Measurements from ENCODE around the gene CYP46A1.

Gene CYP46A1

DNA sequence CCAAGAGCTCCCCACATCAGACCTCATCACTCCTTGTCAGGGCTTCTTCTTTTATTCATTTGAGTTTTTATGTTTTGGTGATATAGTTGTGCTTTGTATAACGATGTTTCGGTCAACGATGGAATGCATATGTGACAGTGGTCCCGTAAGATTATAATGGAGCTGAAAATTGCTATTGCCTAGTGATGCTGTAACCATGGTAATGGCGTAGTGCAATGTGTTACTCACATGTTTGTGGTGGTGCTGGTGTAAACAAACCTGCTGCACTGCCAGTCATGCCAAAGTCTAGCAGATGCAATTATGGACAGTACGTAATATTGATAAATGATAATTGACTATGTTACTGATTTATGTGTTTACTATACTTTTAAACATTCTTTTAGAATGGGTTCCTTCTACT is 16.3 kb downstream of the CYP46A1 start:
- H3K4me1 Mint-ChIP-seq: no peaks in the 10 kb centered on the region
- no peak overlapping the region for H3K27ac Mint-ChIP-seq
- H3K27me3 Mint-ChIP-seq: peaks cover 6% of the 10 kb centered on the region
- DNase-seq (no peak), ATAC-seq (no peak)
- peaks cover 13% of the 10 kb centered on the region for H3K36me3 Mint-ChIP-seq (ENCODE audit: low read depth)
- peaks cover 12% of the 10 kb centered on the region for H3K9me3 Mint-ChIP-seq
- no peak overlapping the region for H3K4me3 Mint-ChIP-seq

DNA sequence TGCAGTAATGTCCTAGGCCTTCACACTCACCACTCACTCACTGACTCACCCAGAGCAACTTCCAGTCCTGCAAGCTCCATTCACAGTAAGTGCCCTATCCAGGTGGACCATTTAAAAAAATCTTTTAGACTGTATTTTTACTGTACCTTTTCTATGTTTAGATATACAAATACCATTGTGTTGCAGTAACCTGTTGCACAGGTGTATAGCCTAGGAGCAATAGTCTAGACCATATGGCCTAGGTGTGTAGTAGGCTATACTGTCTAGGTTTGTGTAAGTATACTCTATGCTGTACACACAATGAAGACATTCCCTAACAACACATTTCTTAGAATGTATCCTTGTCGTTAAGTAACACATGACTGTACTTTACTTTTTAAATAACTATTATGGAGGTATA is 17.2 kb downstream of the CYP46A1 start:
- H3K27ac Mint-ChIP-seq: no peak overlapping the region
- H3K27me3 Mint-ChIP-seq: peaks cover 6% of the 10 kb centered on the region

DNA sequence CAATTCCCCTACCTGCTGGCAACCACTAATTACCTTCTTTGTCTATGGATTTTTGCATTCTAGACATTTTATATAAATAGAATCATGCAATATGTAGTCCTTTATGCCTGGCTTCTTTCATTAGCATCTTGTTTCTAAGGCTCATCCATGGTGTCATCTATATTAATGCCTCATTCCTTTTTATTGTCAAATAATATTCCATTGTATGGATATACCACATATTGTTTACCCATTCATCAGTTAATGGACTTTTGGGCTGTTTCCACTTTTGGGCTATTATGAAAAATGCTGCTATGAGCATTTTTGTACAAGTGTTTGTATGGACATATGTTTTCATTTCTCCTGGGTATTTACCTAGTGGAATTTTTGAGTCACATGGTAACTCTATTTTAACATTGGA is 18.0 kb downstream of the CYP46A1 start:
- no peak overlapping the region for H3K27ac Mint-ChIP-seq
- H3K4me1 Mint-ChIP-seq: no peaks in the 10 kb centered on the region
- DNase-seq: no peak
- H3K36me3 Mint-ChIP-seq (ENCODE audit: low read depth): peaks cover 13% of the 10 kb centered on the region
- peaks cover 12% of the 10 kb centered on the region for H3K9me3 Mint-ChIP-seq
- ATAC-seq: no peak
- peaks cover 6% of the 10 kb centered on the region for H3K27me3 Mint-ChIP-seq
- H3K4me3 Mint-ChIP-seq: no peak overlapping the region

More for the DNA sequence above, 17.2 kb downstream of the CYP46A1 start:
- DNase-seq (no peak), ATAC-seq (no peak)
- no peaks in the 10 kb centered on the region for H3K4me1 Mint-ChIP-seq
- H3K4me3 Mint-ChIP-seq: no peak overlapping the region
- H3K36me3 Mint-ChIP-seq (ENCODE audit: low read depth): peaks cover 13% of the 10 kb centered on the region
- H3K9me3 Mint-ChIP-seq: peaks cover 12% of the 10 kb centered on the region

DNA sequence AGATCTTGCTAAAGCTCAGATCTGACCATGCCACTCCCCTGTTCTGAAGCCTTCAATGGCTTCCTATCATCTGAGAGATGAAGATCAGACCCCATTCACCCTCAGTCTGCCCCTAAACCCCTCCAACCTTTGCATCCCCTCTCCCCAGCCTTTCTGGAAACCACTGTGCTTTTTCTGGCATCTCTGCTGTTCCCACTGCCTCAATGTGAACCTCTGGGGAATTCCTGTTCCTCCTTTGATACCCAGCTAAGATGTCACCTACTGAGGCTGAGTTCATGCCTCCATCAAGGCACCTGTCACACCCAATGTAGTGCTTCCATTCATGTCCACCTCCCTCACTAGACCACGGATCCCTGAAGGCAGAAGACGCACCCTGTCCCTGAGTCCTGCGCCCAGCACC is 19.3 kb downstream of the CYP46A1 start:
- DNase-seq (no peak), ATAC-seq (no peak)
- no peak overlapping the region for H3K27ac Mint-ChIP-seq
- peaks cover 12% of the 10 kb centered on the region for H3K9me3 Mint-ChIP-seq
- no peak overlapping the region for H3K4me3 Mint-ChIP-seq
- peaks cover 13% of the 10 kb centered on the region for H3K36me3 Mint-ChIP-seq (ENCODE audit: low read depth)
- no peaks in the 10 kb centered on the region for H3K4me1 Mint-ChIP-seq
- peaks cover 3% of the 10 kb centered on the region for H3K27me3 Mint-ChIP-seq

DNA sequence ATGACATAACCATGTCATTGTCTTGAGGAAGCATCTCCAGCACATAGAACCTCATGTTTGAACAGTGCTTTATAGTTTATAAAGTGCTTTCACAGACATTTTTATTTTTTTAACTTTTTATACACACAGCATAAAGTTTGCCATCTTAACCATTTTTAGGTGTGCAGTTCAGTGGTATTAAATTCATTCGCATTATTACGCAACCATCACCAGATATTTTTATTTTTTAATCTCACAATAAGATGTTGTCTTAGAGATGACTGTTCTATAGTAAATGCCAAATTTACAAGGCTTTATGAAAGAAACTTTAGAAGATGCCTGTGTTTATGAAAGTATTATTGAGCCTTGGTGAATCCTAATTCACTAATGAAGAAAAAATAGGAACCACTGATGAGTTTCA is 19.9 kb downstream of the CYP46A1 start:
- H3K27ac Mint-ChIP-seq: no peak overlapping the region
- no peak overlapping the region for H3K4me3 Mint-ChIP-seq
- H3K4me1 Mint-ChIP-seq: no peaks in the 10 kb centered on the region
- DNase-seq (no peak), ATAC-seq (no peak)
- peaks cover 3% of the 10 kb centered on the region for H3K27me3 Mint-ChIP-seq
- H3K36me3 Mint-ChIP-seq (ENCODE audit: low read depth): peaks cover 13% of the 10 kb centered on the region
- H3K9me3 Mint-ChIP-seq: peaks cover 12% of the 10 kb centered on the region

DNA sequence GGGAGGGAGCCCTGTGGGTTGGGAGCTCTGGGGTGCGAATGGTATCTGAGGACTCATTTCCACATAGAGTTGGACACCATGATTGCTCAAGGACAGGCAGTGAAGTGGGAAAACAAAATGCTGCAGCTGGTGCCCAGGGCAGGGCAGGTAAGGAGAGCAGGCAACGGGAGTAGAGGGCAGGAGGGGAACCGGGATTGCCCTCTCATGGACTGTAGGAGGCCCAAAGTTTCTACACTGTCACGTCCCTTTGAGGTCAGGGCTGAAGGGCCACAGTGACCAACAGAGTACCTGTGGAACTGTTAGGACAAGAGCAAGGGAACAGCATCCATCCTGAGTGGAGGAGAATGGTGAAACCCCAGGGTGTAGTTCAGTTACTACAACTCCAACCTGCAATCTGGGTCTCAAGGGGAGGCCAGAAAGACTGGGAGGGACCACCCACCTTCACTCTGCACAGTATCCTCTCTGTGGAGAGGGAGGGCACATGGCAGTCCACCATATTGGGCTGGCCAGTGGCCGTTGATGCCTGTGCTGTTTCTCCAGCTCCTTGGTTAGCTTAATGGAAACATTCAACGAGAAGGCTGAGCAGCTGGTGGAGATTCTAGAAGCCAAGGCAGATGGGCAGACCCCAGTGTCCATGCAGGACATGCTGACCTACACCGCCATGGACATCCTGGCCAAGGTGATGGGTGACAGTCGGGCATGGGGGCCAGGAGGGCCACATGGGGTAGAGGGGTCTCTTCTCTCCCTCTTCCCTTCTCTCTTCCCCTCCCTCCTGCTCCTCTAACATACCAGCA is 22.2 kb downstream of the CYP46A1 start:
- peaks cover 13% of the 10 kb centered on the region for H3K36me3 Mint-ChIP-seq (ENCODE audit: low read depth)

DNA sequence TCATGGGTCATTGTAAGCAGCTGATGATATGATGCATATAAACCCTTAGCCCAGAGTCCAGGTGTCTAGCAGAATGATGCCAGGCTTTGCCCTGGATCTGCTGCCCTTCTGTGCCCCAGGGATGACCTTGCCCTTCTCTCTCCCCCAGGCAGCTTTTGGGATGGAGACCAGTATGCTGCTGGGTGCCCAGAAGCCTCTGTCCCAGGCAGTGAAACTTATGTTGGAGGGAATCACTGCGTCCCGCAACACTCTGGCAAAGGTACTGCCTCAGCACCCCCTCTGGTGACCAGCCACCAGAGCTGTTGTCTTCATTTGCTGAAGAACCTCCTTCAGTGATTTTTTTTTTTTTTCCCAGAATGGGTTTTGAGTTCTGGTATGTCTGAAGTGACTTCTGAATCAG is 23.3 kb downstream of the CYP46A1 start:
- H3K27me3 Mint-ChIP-seq: peaks cover 8% of the 10 kb centered on the region
- ATAC-seq (no peak), DNase-seq (no peak)
- H3K9me3 Mint-ChIP-seq: peaks cover 23% of the 10 kb centered on the region
- H3K4me1 Mint-ChIP-seq: no peaks in the 10 kb centered on the region
- peaks cover 13% of the 10 kb centered on the region for H3K36me3 Mint-ChIP-seq (ENCODE audit: low read depth)
- no peak overlapping the region for H3K4me3 Mint-ChIP-seq
- H3K27ac Mint-ChIP-seq: no peak overlapping the region

More for the DNA sequence above, 22.2 kb downstream of the CYP46A1 start:
- H3K27ac Mint-ChIP-seq: no peak overlapping the region
- ATAC-seq: no peak
- no peaks in the 10 kb centered on the region for H3K4me1 Mint-ChIP-seq
- no peak overlapping the region for H3K4me3 Mint-ChIP-seq
- no peak for DNase-seq
- H3K9me3 Mint-ChIP-seq: peaks cover 12% of the 10 kb centered on the region
- H3K27me3 Mint-ChIP-seq: peaks cover 3% of the 10 kb centered on the region

DNA sequence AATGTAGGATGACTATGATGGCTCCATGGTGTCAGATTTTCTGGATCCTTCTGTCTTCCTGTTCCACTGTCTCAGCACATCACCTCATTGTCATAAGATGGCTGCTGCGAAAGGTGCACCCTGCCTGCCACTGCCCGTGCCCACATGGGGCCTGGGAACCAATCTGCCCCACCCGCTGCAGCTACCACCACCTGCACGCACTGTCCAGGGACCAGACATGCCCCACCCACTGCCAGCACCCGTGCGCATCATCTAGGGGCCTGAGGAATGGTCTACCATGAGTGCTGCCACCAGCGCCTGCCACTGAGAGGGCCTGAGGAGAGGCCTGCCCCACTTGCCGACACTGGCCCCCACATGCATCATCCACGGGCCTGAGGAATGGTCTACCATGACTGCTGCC is 23.8 kb downstream of the CYP46A1 start:
- Mint-ChIP-seq H3K4me1 (no peaks in the 10 kb centered on the region), H3K4me3 (no peak overlapping the region), H3K27me3 (peaks cover 13% of the 10 kb centered on the region), H3K27ac (no peak overlapping the region), H3K9me3 (peaks cover 20% of the 10 kb centered on the region), H3K36me3 (ENCODE audit: low read depth) (peaks cover 13% of the 10 kb centered on the region)
- ATAC-seq (no peak), DNase-seq (no peak)

DNA sequence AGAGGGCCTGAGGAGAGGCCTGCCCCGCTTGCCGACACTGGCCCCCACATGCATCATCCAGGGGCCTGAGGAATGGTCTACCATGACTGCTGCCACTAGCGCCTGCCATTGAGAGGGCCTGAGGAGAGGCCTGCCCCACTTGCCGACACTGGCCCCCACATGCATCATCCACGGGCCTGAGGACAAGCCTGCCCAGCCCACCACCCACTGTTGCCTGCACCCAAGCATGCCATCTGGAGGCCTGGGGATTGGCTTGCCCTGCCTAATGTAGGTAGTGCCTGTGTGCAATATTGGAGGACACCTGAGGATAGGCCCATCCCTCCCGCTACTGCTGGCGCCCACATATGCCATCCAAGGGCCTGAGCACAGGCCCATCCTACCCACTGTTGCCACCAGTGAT is 24.4 kb downstream of the CYP46A1 start:
- peaks cover 8% of the 10 kb centered on the region for H3K36me3 Mint-ChIP-seq (ENCODE audit: low read depth)
- no peak overlapping the region for H3K27ac Mint-ChIP-seq
- no peak overlapping the region for H3K4me3 Mint-ChIP-seq
- DNase-seq: no peak
- no peaks in the 10 kb centered on the region for H3K4me1 Mint-ChIP-seq
- H3K9me3 Mint-ChIP-seq: peaks cover 14% of the 10 kb centered on the region
- H3K27me3 Mint-ChIP-seq: peaks cover 11% of the 10 kb centered on the region
- no peak for ATAC-seq

DNA sequence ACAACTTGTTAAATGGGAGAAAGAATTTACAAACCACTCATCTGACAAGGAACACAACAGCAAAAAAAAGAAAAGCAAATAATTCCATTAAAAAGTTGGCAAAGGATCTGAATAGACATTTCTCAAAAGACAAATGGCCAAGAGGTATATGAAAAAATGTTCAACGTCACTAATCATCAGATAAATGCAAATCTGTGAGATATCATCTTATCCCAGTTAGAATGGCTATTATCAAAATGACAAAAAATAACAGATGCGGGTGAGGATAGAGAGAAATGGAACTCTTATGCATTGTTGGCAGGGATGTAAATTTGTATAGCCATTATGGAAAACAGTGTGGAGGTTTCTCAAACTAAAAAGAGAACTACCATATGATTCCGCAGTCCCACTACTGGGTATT is 29.9 kb downstream of the CYP46A1 start:
- no peaks in the 10 kb centered on the region for H3K36me3 Mint-ChIP-seq (ENCODE audit: low read depth)
- DNase-seq (no peak), ATAC-seq (no peak)
- H3K27me3 Mint-ChIP-seq: peaks cover 18% of the 10 kb centered on the region
- H3K27ac Mint-ChIP-seq: no peak overlapping the region
- H3K4me1 Mint-ChIP-seq: no peaks in the 10 kb centered on the region
- no peak overlapping the region for H3K4me3 Mint-ChIP-seq
- H3K9me3 Mint-ChIP-seq: peaks cover 10% of the 10 kb centered on the region

DNA sequence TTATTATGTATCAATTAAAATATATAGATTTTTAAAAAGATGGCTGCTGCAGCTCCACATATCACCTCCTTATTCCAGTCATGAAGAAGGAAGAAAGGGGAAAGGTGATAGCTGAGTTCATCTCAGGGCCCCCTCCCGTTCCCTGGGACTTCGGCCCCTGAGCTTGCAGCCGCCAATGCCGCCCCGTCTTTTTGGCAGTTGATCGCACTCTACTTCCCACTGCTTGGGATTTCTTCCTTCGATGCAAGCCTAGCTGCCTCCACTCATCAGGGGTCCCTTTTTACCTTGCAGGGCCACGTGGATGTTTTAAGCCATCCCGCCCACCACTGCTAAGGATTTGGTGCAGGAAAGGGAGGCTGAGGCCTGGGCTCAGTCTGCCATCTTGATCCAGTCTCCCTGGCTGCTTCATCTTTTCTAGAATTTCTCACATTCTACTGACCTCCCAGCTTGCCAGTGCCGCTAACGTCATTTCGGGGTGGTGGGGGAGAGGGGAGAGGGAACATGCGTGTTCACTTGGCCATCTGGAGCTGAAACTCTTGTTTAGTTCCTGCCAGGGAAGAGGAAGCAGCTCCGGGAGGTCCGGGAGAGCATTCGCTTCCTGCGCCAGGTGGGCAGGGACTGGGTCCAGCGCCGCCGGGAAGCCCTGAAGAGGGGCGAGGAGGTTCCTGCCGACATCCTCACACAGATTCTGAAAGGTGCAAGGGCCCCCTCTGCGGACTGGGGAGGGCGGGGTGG is 31.3 kb downstream of the CYP46A1 start:
- Mint-ChIP-seq H3K27ac (no peak overlapping the region), H3K27me3 (peaks cover 18% of the 10 kb centered on the region), H3K4me3 (no peak overlapping the region), H3K36me3 (ENCODE audit: low read depth) (no peaks in the 10 kb centered on the region), H3K9me3 (peaks cover 10% of the 10 kb centered on the region), H3K4me1 (no peaks in the 10 kb centered on the region)
- DNase-seq (no peak), ATAC-seq (no peak)

DNA sequence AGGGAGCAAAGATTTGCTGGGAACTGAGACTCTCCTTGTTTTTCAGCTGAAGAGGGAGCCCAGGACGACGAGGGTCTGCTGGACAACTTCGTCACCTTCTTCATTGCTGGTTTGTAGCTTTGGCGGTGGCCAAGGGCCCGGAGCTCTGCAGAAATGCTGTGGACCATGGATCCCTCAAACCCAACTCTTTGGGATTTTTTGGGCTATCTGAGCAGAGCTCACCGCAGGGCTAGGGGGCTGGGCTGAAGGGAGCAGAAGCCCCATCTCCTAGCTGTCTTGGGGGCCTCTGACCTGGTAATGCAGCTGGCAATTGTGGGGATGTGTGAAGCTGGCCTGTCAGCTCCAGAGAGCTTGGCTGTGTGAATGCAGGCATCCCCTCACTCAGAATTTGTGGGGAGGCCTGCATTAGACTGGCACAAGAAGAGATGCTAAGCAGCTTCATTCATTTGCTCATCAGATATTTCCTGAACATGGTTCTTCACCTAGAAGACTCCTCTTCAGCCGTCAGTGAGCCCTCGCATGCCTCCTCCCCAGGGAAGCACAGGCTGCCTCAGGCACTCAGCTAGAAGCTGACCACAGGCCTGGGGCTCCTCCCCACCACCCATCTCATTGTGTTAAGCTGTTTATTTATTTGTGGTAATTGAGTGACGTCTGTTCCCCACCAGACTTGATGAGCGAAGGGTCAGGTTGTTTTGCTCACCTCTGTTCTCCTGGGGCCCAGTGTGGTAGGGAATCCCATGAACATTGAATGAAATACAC is 32.2 kb downstream of the CYP46A1 start:
- Mint-ChIP-seq H3K9me3 (peaks cover 10% of the 10 kb centered on the region), H3K27me3 (peaks cover 18% of the 10 kb centered on the region), H3K36me3 (ENCODE audit: low read depth) (no peaks in the 10 kb centered on the region), H3K27ac (no peak overlapping the region), H3K4me1 (no peaks in the 10 kb centered on the region), H3K4me3 (no peak overlapping the region)
- ATAC-seq (no peak), DNase-seq (no peak)

DNA sequence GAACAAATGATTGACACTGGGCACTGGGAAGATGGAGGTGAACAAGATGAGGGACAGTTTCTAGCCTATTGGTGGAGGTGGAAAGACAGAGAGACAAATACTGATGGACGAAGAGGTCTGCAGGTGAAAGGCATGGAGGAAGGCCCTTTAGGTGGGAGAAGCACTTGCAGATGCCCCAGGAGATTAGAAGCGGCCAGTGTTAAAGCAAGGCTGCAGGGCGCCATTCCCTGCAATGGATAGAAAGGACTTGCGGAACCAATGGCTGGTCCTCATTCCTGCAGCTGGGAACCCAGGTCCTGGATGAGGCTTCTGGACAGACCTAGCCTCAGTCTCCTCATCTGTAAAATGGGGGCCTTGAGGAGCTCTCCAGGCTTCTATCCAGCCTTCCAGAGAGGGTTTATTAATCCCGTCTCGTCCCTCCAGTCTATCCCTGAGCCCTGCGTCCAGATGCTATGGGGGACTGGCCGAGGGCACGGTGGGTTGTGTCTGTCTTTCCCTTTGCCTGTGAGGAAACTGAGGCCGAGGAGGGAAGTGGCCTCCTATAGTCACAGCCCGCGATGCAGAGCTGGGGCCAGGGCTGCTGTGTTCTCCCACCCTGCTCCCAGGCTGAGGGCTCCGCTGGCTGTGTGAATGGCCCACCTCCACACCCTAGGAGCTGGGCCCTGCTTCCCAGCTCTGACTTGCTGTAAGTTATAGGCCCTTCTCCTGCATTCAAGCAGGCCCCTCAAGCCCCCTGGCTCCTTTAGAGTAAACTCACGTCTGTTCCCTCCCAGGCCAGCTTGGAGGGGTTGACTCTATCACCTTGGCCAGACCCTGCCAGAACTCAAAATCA is 33.0 kb downstream of the CYP46A1 start:
- Mint-ChIP-seq H3K36me3 (ENCODE audit: low read depth) (no peaks in the 10 kb centered on the region), H3K27ac (no peak overlapping the region), H3K4me1 (no peaks in the 10 kb centered on the region), H3K4me3 (no peak overlapping the region), H3K27me3 (peaks cover 16% of the 10 kb centered on the region), H3K9me3 (peaks cover 3% of the 10 kb centered on the region)
- ATAC-seq (no peak), DNase-seq (no peak)

DNA sequence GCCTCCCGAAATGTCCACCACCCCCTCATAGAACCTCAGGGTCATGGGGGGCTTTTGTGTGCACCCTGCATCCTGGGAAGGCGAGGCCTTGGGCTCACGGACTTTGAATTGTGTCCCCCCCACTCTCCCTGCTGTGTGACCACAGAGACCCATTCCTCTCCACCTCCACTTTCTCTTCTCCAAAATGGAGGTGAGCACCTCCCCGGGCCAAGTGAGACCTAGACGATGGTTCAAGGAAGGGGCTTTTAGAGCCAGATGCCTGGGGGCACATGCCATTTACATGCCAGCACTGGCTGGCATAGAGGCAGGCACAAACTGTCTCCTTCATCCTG is 33.5 kb downstream of the CYP46A1 start:
- no peaks in the 10 kb centered on the region for H3K36me3 Mint-ChIP-seq (ENCODE audit: low read depth)
- H3K4me3 Mint-ChIP-seq: no peak overlapping the region
- H3K27ac Mint-ChIP-seq: no peak overlapping the region
- H3K27me3 Mint-ChIP-seq: peaks cover 12% of the 10 kb centered on the region
- DNase-seq: no peak
- ATAC-seq: no peak
- no peaks in the 10 kb centered on the region for H3K9me3 Mint-ChIP-seq
- no peaks in the 10 kb centered on the region for H3K4me1 Mint-ChIP-seq

Data from activated naive CD8-positive, alpha-beta T cell treated with anti-CD3 and anti-CD28 coated beads, Interleukin-2, amount 50 U/mL, for 24 hours (primary cell).